Esophagus squamous epithelium (tissue), 4 donors: ENCODE measurements around the gene INTS2.
"Not testable (repeated sequence)": the region's sequence is repeated elsewhere in the genome, so short reads cannot be mapped to it uniquely, and the experiment has no call there.

Experiments used
- POLR2A ChIP-seq, 4 donors: fragments of 450-650 bp; IDR thresholded peaks; one replicate each; pipeline ENCODE4 v1.6.1; 2017; ENCODE audit warnings: antibody characterized with exemption in 4 of 4, mild to moderate bottlenecking in 4 of 4, moderate library complexity in 3 of 4
- TF ChIP-seq, protein P1 (sequence below), 6 experiments: fragments of 450-650 bp in 4 of 6; fragments of 200-600 bp in 2 of 6; sonication (generic) in 2 of 6; IDR thresholded peaks; one replicate each; pipeline ENCODE4 v1.5.1; 2016 to 2019; ENCODE audit warnings: antibody characterized with exemption in 6 of 6, mild to moderate bottlenecking in 4 of 6, moderate library complexity in 4 of 6

- TF ChIP-seq, protein P1, sequence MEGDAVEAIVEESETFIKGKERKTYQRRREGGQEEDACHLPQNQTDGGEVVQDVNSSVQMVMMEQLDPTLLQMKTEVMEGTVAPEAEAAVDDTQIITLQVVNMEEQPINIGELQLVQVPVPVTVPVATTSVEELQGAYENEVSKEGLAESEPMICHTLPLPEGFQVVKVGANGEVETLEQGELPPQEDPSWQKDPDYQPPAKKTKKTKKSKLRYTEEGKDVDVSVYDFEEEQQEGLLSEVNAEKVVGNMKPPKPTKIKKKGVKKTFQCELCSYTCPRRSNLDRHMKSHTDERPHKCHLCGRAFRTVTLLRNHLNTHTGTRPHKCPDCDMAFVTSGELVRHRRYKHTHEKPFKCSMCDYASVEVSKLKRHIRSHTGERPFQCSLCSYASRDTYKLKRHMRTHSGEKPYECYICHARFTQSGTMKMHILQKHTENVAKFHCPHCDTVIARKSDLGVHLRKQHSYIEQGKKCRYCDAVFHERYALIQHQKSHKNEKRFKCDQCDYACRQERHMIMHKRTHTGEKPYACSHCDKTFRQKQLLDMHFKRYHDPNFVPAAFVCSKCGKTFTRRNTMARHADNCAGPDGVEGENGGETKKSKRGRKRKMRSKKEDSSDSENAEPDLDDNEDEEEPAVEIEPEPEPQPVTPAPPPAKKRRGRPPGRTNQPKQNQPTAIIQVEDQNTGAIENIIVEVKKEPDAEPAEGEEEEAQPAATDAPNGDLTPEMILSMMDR (IDR thresholded peaks at IDR 0.05) = not testable (repeated sequence)
- not testable (repeated sequence) for TF ChIP-seq POLR2A (IDR thresholded peaks at IDR 0.05)
These were observed 41.9 kb downstream of the INTS2 start for GRCh38 chr17:61885865-61886264.
